ENCODE data around the gene PANX3.

Gene PANX3

GRCh38 chr11:124622531-124623451, 11.6 kb downstream of the PANX3 start, which contains the start of gene TBRG1:
TBRG1 (plus strand) TSS chr11:124622864; CDS start chr11:124623084, 220 bp downstream.
- peak; percentile 58 for DNase-seq

- no peak for DNase-seq
Measured at GRCh38 chr11:124623861-124624525, 12.8 kb downstream of the PANX3 start.

- DNase-seq: no peak
Measured at GRCh38 chr11:124625504-124626168, 14.4 kb downstream of the PANX3 start.

- no peak for DNase-seq
Measured at GRCh38 chr11:124627546-124627945, 16.3 kb downstream of the PANX3 start.

- DNase-seq: no peak
Measured at GRCh38 chr11:124629961-124630360, 18.7 kb downstream of the PANX3 start.

GRCh38 chr11:124633355-124633754, 22.1 kb downstream of the PANX3 start:
- no peak for DNase-seq

GRCh38 chr11:124635932-124636331, 24.7 kb downstream of the PANX3 start:
- no peak for DNase-seq

GRCh38 chr11:124638500-124638899, 27.3 kb downstream of the PANX3 start:
- DNase-seq: no peak

- no peak for DNase-seq
Measured at GRCh38 chr11:124639186-124639585, 28.0 kb downstream of the PANX3 start.

GRCh38 chr11:124640666-124641065, 29.4 kb downstream of the PANX3 start:
- DNase-seq: no peak

GRCh38 chr11:124642628-124643027, 31.4 kb downstream of the PANX3 start:
- no peak for DNase-seq

- DNase-seq: no peak
Measured at GRCh38 chr11:124643042-124643604, 31.9 kb downstream of the PANX3 start.

- DNase-seq: no peak
Measured at GRCh38 chr11:124643605-124644425, 32.6 kb downstream of the PANX3 start.

GRCh38 chr11:124644426-124645280, 33.4 kb downstream of the PANX3 start:
- DNase-seq: peak; percentile 14

- DNase-seq: no peak
Measured at GRCh38 chr11:124646148-124646547, 34.9 kb downstream of the PANX3 start.

GRCh38 chr11:124648610-124649009, 37.4 kb downstream of the PANX3 start:
- DNase-seq: no peak

- DNase-seq: no peak
Measured at GRCh38 chr11:124656774-124657630, 45.8 kb downstream of the PANX3 start.

GRCh38 chr11:124657904-124658303, 46.7 kb downstream of the PANX3 start:
- DNase-seq: no peak

GRCh38 chr11:124658501-124658900, 47.3 kb downstream of the PANX3 start:
- DNase-seq: no peak

GRCh38 chr11:124658986-124659385, 47.8 kb downstream of the PANX3 start:
- no peak for DNase-seq
